Kidney tubule cell (primary cell): ENCODE data around the gene HK1.
"Not testable (repeated sequence)": the region's sequence is repeated elsewhere in the genome, so short reads cannot be mapped to it uniquely, and the experiment has no call there.

Experiments
- DNase-seq: peaks from one replicate; pipeline ENCODE4 v3.0.0-alpha.2; 2018; ENCODE audit warnings: low spot score

Gene HK1

GRCh38 chr10:69278446-69278963, at the start of gene HK1:
Gene HK1 (plus strand): TSS chr10:69278496.
- DNase-seq = no peak

- no peak for DNase-seq
Measured at GRCh38 chr10:69229616-69229916, 48.7 kb upstream of the HK1 start.

GRCh38 chr10:69230128-69230527, 48.2 kb upstream of the HK1 start:
- DNase-seq = no peak

GRCh38 chr10:69232252-69232651, 46.0 kb upstream of the HK1 start:
- peak; percentile 76 for DNase-seq

GRCh38 chr10:69232736-69233480, 45.4 kb upstream of the HK1 start:
- no peak for DNase-seq

- no peak for DNase-seq
Measured at GRCh38 chr10:69234447-69234846, 43.8 kb upstream of the HK1 start.

- DNase-seq = peak; percentile 78
Measured at GRCh38 chr10:69237528-69238159, 40.7 kb upstream of the HK1 start.

GRCh38 chr10:69239136-69239535, 39.2 kb upstream of the HK1 start:
- no peak for DNase-seq

- DNase-seq = no peak
Measured at GRCh38 chr10:69239816-69240434, 38.4 kb upstream of the HK1 start.

- DNase-seq = no peak
Measured at GRCh38 chr10:69240455-69240854, 37.8 kb upstream of the HK1 start.

GRCh38 chr10:69241575-69241974, 36.7 kb upstream of the HK1 start:
- no peak for DNase-seq

GRCh38 chr10:69242040-69242851, 36.0 kb upstream of the HK1 start:
- DNase-seq = no peak

GRCh38 chr10:69242852-69243212, 35.5 kb upstream of the HK1 start:
- no peak for DNase-seq

GRCh38 chr10:69243817-69244216, 34.5 kb upstream of the HK1 start:
- DNase-seq = no peak

- no peak for DNase-seq
Measured at GRCh38 chr10:69246036-69246435, 32.3 kb upstream of the HK1 start.

GRCh38 chr10:69246581-69247312, 31.5 kb upstream of the HK1 start:
- DNase-seq = no peak

GRCh38 chr10:69247313-69247710, 31.0 kb upstream of the HK1 start:
- no peak for DNase-seq

GRCh38 chr10:69248117-69248730, 30.1 kb upstream of the HK1 start:
- DNase-seq = no peak

GRCh38 chr10:69250041-69250440, 28.3 kb upstream of the HK1 start:
- DNase-seq = no peak

- DNase-seq = not testable (repeated sequence)
Measured at GRCh38 chr10:69251417-69251816, 26.9 kb upstream of the HK1 start.

GRCh38 chr10:69253171-69253570, 25.1 kb upstream of the HK1 start:
- DNase-seq = no peak
